ENCODE measurements around the gene WDR27.

- TF ChIP-seq, protein P1, sequence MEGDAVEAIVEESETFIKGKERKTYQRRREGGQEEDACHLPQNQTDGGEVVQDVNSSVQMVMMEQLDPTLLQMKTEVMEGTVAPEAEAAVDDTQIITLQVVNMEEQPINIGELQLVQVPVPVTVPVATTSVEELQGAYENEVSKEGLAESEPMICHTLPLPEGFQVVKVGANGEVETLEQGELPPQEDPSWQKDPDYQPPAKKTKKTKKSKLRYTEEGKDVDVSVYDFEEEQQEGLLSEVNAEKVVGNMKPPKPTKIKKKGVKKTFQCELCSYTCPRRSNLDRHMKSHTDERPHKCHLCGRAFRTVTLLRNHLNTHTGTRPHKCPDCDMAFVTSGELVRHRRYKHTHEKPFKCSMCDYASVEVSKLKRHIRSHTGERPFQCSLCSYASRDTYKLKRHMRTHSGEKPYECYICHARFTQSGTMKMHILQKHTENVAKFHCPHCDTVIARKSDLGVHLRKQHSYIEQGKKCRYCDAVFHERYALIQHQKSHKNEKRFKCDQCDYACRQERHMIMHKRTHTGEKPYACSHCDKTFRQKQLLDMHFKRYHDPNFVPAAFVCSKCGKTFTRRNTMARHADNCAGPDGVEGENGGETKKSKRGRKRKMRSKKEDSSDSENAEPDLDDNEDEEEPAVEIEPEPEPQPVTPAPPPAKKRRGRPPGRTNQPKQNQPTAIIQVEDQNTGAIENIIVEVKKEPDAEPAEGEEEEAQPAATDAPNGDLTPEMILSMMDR (conservative IDR thresholded peaks at IDR 0.05; ENCODE audit: low read length): no peak
- no peak for TF ChIP-seq EZH2phosphoT487 (IDR thresholded peaks at IDR 0.05; ENCODE audit: borderline replicate concordance)
Measured at GRCh38 chr6:169726049-169726400, 24.2 kb upstream of the WDR27 start.

Data from Loucy (cell line).